ENCODE measurements around the gene POU6F2. TPM values are rescaled to one million over a fixed set of nuclear protein-coding genes. Genes with fewer than 3 reads are reported as not detected.

Gene POU6F2
- total RNA-seq, 4 donors from 2014 or later: 0.48 to 0.82 TPM; not detected in 2

DNA sequence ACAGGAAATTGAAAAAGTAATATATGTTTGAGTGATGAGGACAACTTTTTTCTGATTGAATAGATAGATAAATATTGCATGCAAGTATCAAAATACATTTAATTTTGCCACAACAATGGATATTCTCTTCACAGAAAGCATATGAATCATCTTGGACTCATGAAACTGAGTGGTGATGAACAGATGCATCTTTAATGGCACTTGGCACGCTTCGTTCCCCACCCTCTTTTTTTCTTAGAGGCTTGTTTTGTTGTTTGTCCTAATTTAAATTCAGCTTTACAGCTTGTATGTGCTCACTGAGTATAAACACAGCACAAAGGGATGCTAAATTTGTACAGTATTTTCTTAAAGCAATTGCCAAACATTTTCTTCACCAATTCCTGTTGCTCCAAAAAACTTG, 443.5 kb downstream of the POU6F2 start:
- TF ChIP-seq POLR2AphosphoS5 (IDR thresholded peaks at IDR 0.05): no peak
- no peak for TF ChIP-seq POLR2A (IDR thresholded peaks at IDR 0.05)
- TF ChIP-seq EP300 (IDR thresholded peaks at IDR 0.05; ENCODE audit: low read depth): no peak
- TF ChIP-seq, protein P1, sequence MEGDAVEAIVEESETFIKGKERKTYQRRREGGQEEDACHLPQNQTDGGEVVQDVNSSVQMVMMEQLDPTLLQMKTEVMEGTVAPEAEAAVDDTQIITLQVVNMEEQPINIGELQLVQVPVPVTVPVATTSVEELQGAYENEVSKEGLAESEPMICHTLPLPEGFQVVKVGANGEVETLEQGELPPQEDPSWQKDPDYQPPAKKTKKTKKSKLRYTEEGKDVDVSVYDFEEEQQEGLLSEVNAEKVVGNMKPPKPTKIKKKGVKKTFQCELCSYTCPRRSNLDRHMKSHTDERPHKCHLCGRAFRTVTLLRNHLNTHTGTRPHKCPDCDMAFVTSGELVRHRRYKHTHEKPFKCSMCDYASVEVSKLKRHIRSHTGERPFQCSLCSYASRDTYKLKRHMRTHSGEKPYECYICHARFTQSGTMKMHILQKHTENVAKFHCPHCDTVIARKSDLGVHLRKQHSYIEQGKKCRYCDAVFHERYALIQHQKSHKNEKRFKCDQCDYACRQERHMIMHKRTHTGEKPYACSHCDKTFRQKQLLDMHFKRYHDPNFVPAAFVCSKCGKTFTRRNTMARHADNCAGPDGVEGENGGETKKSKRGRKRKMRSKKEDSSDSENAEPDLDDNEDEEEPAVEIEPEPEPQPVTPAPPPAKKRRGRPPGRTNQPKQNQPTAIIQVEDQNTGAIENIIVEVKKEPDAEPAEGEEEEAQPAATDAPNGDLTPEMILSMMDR (IDR thresholded peaks at IDR 0.05): no peak
- H3K27ac ChIP-seq: no peak overlapping the region
- in situ Hi-C loops (cut with MboI; ENCODE audit: low pct_ligation_motif_present in 1 of 4, low pct_unique_long_range_greater_than_20kb in 1 of 4, low sequenced_read_pairs in 3 of 4): no loop called here
- no peaks in the 10 kb centered on the region for H3K4me1 ChIP-seq
- intact Hi-C loops (cut with DNase I; ENCODE audit: low total_unique reads): no loop called here
- no peaks in the 10 kb centered on the region for H3K36me3 ChIP-seq
- H3K27me3 ChIP-seq: no peaks in the 10 kb centered on the region
- no peaks in the 10 kb centered on the region for H3K9me3 ChIP-seq
- DNase-seq: no peak
- 60 to 68% methylated on average over 2 of the region's 2 CpGs for WGBS, 2 donors (ENCODE audit: low coverage in 1 of 2)
- H3K4me3 ChIP-seq: no peak overlapping the region

DNA sequence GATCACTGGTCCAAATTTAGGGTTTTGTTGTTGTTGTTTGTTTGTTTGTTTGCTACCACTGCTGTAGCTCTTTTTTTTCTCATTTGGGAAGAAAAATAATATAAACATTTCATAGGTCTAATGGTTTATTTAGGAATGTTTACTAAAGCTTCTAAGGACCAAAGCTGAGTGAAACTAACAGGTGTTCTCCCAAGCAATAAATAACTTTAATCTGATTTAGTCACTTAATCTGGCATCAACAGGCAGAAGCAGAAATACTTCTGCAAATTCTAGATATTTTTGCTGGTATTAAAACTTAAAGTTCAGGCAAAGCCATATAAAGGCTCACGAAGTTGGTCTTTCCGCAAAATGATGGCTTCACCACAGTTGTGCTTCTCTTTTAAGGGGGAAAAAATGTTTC, 444.0 kb downstream of the POU6F2 start:
- no peak overlapping the region for H3K27ac ChIP-seq
- TF ChIP-seq EP300 (IDR thresholded peaks at IDR 0.05; ENCODE audit: low read depth) (no peak), POLR2AphosphoS5 (IDR thresholded peaks at IDR 0.05) (no peak), POLR2A (IDR thresholded peaks at IDR 0.05) (no peak)
- TF ChIP-seq, protein P1 (IDR thresholded peaks at IDR 0.05): no peak
- no peaks in the 10 kb centered on the region for H3K36me3 ChIP-seq
- H3K4me1 ChIP-seq: no peaks in the 10 kb centered on the region
- H3K27me3 ChIP-seq: no peaks in the 10 kb centered on the region
- WGBS, 2 donors (ENCODE audit: low coverage in 1 of 2): 87 to 95% methylated on average over 2 of the region's 2 CpGs
- H3K9me3 ChIP-seq: no peaks in the 10 kb centered on the region
- H3K4me3 ChIP-seq: no peak overlapping the region
- in situ Hi-C loops (cut with MboI; ENCODE audit: low pct_ligation_motif_present in 1 of 4, low pct_unique_long_range_greater_than_20kb in 1 of 4, low sequenced_read_pairs in 3 of 4) (no loop called here), intact Hi-C loops (cut with DNase I; ENCODE audit: low total_unique reads) (no loop called here)
- DNase-seq: no peak

DNA sequence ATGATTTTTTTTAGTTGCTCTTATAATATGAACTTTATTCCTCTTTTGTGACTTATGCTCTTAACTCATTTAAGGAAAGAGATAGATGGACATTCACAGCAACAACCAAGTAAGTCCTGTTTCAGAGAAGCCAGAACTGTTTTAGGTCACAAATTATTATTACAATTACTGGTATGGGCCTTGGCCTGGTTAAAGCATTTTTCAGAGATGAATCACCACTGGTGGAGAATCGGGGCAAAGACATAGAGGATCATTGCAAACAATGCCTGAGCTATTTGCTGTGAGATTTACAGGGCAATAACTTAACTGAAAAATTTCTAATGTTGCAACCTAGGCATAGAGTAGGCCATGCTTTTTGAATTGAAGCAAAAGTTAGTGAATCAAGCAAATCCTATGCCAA, 450.5 kb downstream of the POU6F2 start:
- Histone ChIP-seq H3K4me3 (no peak overlapping the region), H3K9me3 (no peaks in the 10 kb centered on the region), H3K27ac (no peak overlapping the region), H3K36me3 (no peaks in the 10 kb centered on the region), H3K27me3 (no peaks in the 10 kb centered on the region), H3K4me1 (no peaks in the 10 kb centered on the region)
- in situ Hi-C loops (cut with MboI; ENCODE audit: low pct_ligation_motif_present in 1 of 4, low pct_unique_long_range_greater_than_20kb in 1 of 4, low sequenced_read_pairs in 3 of 4): no loop called here
- WGBS, 2 donors (ENCODE audit: low coverage in 1 of 2): 17 to 43% methylated on average over 1 of the region's 1 CpG
- DNase-seq: no peak
- TF ChIP-seq, protein P1 (IDR thresholded peaks at IDR 0.05): no peak
- no peak for TF ChIP-seq EP300 (IDR thresholded peaks at IDR 0.05; ENCODE audit: low read depth)
- no peak for TF ChIP-seq POLR2AphosphoS5 (IDR thresholded peaks at IDR 0.05)
- TF ChIP-seq POLR2A (IDR thresholded peaks at IDR 0.05): no peak
- intact Hi-C loops (cut with DNase I; ENCODE audit: low total_unique reads): no loop called here

DNA sequence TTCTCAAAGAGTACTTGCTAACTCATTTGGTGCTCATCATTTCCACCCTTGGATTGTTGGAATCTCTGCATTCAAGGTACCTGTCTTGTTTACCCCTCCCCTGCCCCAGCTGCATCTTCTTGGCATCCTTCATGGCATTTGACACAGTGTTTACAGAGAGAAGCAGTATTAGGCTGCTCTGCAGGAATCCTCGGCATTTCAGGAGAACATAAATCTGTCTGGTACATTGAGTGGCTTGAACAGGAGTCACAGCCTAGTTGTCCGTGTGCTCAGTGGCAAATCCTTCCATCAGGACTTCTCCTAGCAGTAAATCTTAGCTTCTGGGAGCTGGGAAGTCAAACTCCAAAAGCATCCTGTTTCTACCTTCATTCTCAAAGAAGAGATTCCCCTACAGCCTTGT, 451.7 kb downstream of the POU6F2 start:
- no peaks in the 10 kb centered on the region for H3K36me3 ChIP-seq
- 58% methylated on average over 2 of the region's 2 CpGs; no CpG with 5 or more reads in 1 of the 2 donors for WGBS, 2 donors (ENCODE audit: low coverage in 1 of 2)
- no peaks in the 10 kb centered on the region for H3K27me3 ChIP-seq
- in situ Hi-C loops (cut with MboI; ENCODE audit: low pct_ligation_motif_present in 1 of 4, low pct_unique_long_range_greater_than_20kb in 1 of 4, low sequenced_read_pairs in 3 of 4): no loop called here
- no peaks in the 10 kb centered on the region for H3K9me3 ChIP-seq
- TF ChIP-seq, protein P1 (IDR thresholded peaks at IDR 0.05): no peak
- TF ChIP-seq POLR2A (IDR thresholded peaks at IDR 0.05): no peak
- no peak for TF ChIP-seq EP300 (IDR thresholded peaks at IDR 0.05; ENCODE audit: low read depth)
- no peak for TF ChIP-seq POLR2AphosphoS5 (IDR thresholded peaks at IDR 0.05)
- H3K4me3 ChIP-seq: no peak overlapping the region
- intact Hi-C loops (cut with DNase I; ENCODE audit: low total_unique reads): no loop called here
- H3K27ac ChIP-seq: no peak overlapping the region
- no peaks in the 10 kb centered on the region for H3K4me1 ChIP-seq
- DNase-seq: no peak

Measured in transverse colon (tissue), 4 donors.